ENCODE data around the gene TLE3.
A peak's percentile ranks its signal among the peaks of the same experiment; 100 is the strongest.

Gene TLE3

GRCh38 chr15:70008697-70009290 lies 88.9 kb downstream of the TLE3 start:
- no peaks in the 10 kb centered on the region for H3K27me3 ChIP-seq
- no peaks in the 10 kb centered on the region for H3K9me3 ChIP-seq
- H3K4me1 ChIP-seq: no peaks in the 10 kb centered on the region
- H3K36me3 ChIP-seq: no peaks in the 10 kb centered on the region
- TF ChIP-seq, protein P1, sequence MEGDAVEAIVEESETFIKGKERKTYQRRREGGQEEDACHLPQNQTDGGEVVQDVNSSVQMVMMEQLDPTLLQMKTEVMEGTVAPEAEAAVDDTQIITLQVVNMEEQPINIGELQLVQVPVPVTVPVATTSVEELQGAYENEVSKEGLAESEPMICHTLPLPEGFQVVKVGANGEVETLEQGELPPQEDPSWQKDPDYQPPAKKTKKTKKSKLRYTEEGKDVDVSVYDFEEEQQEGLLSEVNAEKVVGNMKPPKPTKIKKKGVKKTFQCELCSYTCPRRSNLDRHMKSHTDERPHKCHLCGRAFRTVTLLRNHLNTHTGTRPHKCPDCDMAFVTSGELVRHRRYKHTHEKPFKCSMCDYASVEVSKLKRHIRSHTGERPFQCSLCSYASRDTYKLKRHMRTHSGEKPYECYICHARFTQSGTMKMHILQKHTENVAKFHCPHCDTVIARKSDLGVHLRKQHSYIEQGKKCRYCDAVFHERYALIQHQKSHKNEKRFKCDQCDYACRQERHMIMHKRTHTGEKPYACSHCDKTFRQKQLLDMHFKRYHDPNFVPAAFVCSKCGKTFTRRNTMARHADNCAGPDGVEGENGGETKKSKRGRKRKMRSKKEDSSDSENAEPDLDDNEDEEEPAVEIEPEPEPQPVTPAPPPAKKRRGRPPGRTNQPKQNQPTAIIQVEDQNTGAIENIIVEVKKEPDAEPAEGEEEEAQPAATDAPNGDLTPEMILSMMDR (IDR thresholded peaks at IDR 0.05; ENCODE audit: low read depth, low read length): no peak
- DNase-seq: no peak
- H3K4me3 ChIP-seq (ENCODE audit: low read depth, low read length): no peak overlapping the region

DNA sequence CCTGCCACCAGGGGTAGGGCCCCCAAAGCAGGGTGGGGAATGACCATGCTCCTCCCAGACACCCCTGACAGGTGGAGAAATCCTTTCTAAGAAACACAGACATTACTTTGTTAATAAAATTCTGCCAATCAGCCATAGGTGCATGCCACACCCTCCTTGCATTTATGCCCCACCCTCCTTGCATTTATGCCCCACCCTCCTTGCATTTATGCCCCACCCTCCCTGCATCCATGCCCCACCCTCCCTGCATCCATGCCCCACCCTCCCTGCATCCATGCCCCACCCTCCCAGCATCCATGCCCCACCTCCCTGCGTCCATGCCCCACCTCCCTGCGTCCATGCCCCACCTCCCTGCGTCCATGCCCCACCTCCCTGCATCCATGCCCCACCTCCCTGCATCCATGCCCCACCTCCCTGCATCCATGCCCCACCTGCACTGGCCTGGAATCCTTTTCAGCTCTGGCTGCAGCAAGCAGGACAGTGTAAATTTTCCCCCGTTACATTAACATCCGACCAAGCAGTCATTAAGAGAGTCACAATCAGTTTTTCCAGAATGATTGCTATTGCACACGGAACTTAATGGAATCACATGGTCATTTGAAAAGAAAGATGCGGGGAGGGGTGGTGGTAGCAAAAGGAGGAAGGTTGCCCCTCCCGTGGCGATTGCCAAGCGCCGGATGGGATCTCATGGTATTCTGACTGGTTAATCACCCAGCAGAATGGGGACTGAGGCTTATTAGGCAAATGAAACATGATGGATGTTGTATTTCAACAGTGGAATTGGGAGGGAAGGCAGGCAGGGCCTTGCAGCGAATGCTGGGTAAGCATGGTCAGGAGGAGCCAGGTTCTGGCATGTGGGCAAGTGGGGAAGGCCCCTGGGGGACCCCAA lies 91.2 kb downstream of the TLE3 start:
- Histone ChIP-seq H3K4me3 (ENCODE audit: low read depth, low read length) (no peak overlapping the region), H3K9me3 (no peaks in the 10 kb centered on the region), H3K27me3 (no peaks in the 10 kb centered on the region), H3K36me3 (no peaks in the 10 kb centered on the region), H3K4me1 (no peaks in the 10 kb centered on the region)
- TF ChIP-seq, protein P1 (IDR thresholded peaks at IDR 0.05; ENCODE audit: low read depth, low read length): no peak
- peak; percentile 25 for DNase-seq

GRCh38 chr15:70004826-70005225 lies 92.9 kb downstream of the TLE3 start:
- no peak overlapping the region for H3K4me3 ChIP-seq (ENCODE audit: low read depth, low read length)
- no peaks in the 10 kb centered on the region for H3K27me3 ChIP-seq
- H3K36me3 ChIP-seq: no peaks in the 10 kb centered on the region
- TF ChIP-seq, protein P1 (IDR thresholded peaks at IDR 0.05; ENCODE audit: low read depth, low read length): no peak
- no peaks in the 10 kb centered on the region for H3K4me1 ChIP-seq
- DNase-seq: no peak
- no peaks in the 10 kb centered on the region for H3K9me3 ChIP-seq

GRCh38 chr15:70002897-70003296 lies 94.8 kb downstream of the TLE3 start:
- no peaks in the 10 kb centered on the region for H3K36me3 ChIP-seq

DNA sequence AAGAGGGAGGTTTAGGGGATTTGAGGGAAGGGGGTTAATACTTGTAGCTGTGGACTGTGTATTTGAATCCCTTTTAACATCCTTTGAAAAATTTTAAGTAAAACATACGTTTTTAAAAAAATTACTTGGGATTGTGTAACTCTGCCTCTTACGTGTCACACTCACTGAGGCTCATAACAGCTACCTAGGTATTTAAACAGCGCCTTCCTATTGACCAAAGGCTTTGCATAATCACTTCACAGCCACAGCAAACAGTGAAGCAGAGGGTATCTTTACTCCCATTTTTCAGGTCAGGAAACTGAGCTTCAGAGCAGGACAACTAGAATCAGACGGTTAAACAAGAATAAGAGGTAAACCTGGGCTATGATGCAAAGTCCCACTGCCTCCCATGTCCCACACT lies 95.9 kb downstream of the TLE3 start:
- no peaks in the 10 kb centered on the region; the same call in 1 of the 2 replicates for H3K4me1 ChIP-seq
- no peaks in the 10 kb centered on the region for H3K36me3 ChIP-seq
- no peak for DNase-seq
- no peak overlapping the region for H3K4me3 ChIP-seq (ENCODE audit: low read depth, low read length)
- H3K27me3 ChIP-seq: no peaks in the 10 kb centered on the region
- no peaks in the 10 kb centered on the region for H3K9me3 ChIP-seq
- TF ChIP-seq, protein P1 (IDR thresholded peaks at IDR 0.05; ENCODE audit: low read depth, low read length): no peak

More at GRCh38 chr15:70002897-70003296, 94.8 kb downstream of the TLE3 start:
- no peaks in the 10 kb centered on the region; the same call in 1 of the 2 replicates for H3K4me1 ChIP-seq
- TF ChIP-seq, protein P1 (IDR thresholded peaks at IDR 0.05; ENCODE audit: low read depth, low read length): no peak
- H3K27me3 ChIP-seq: no peaks in the 10 kb centered on the region
- no peaks in the 10 kb centered on the region for H3K9me3 ChIP-seq
- no peak for DNase-seq
- H3K4me3 ChIP-seq (ENCODE audit: low read depth, low read length): no peak overlapping the region
